Choroid plexus epithelial cell (primary cell): ENCODE data around the gene RAD51B.

ENCODE experiments used
- DNase-seq: peaks from one replicate; pipeline ENCODE4 v3.0.0-alpha.2; 2010; ENCODE audit warnings: low read depth
- H3K4me3 ChIP-seq: 2 replicates; pipeline ENCODE4 v1.5.1; 2011; ENCODE audit warnings: low read depth, mild to moderate bottlenecking, control low read depth, low read length, moderate library complexity
- CTCF ChIP-seq: conservative IDR thresholded peaks from 2 replicates; pipeline ENCODE4 v1.5.1; 2011; ENCODE audit warnings: low read depth, mild to moderate bottlenecking, control low read depth, inconsistent platforms, low read length, moderate library complexity

Gene RAD51B

GRCh38 chr14:68518166-68518565, 698.6 kb downstream of the RAD51B start:
- TF ChIP-seq CTCF, result no peak
- H3K4me3 ChIP-seq, result no peak overlapping the region
- no peak for DNase-seq

GRCh38 chr14:68518761-68519670, 699.4 kb downstream of the RAD51B start:
- no peak for TF ChIP-seq CTCF
- DNase-seq, result peak; percentile 35
- no peak overlapping the region for H3K4me3 ChIP-seq

- H3K4me3 ChIP-seq, result no peak overlapping the region
- no peak for DNase-seq
- TF ChIP-seq CTCF, result no peak
These were observed 700.1 kb downstream of the RAD51B start for GRCh38 chr14:68519671-68520187.

GRCh38 chr14:68520637-68521556, 701.3 kb downstream of the RAD51B start:
- no peak for TF ChIP-seq CTCF
- no peak for DNase-seq
- H3K4me3 ChIP-seq, result no peak overlapping the region

GRCh38 chr14:68521557-68521901, 702.0 kb downstream of the RAD51B start:
- no peak overlapping the region for H3K4me3 ChIP-seq
- no peak for DNase-seq
- TF ChIP-seq CTCF, result no peak

GRCh38 chr14:68521961-68522509, 702.5 kb downstream of the RAD51B start:
- no peak for DNase-seq
- no peak for TF ChIP-seq CTCF
- H3K4me3 ChIP-seq, result no peak overlapping the region
